B cell (primary cell): Measurements from ENCODE around the gene TPP2.

Experiments used
- CTCF ChIP-seq: fragments of 200-600 bp; IDR thresholded peaks from one replicate; pipeline ENCODE4 v1.8.0; 2022; ENCODE audit warnings: antibody characterized with exemption, mild to moderate bottlenecking
- EZH2 ChIP-seq: IDR thresholded peaks from 2 replicates; pipeline ENCODE4 v1.6.1; 2012; ENCODE audit warnings: borderline replicate concordance, low read depth, mild to moderate bottlenecking, moderate library complexity, low read length; ENCODE audit not compliant: insufficient read depth, poor library complexity, severe bottlenecking

- TF ChIP-seq CTCF = no peak
- TF ChIP-seq EZH2 = no peak
These were observed 7.4 kb upstream of the TPP2 start for GRCh38 chr13:102589301-102589822.
